Fibroblast of skin of left biceps (primary cell): Measurements from ENCODE around the gene ZNF787.
A peak's percentile ranks its signal among the peaks of the same experiment; 100 is the strongest.
"Not testable (repeated sequence)": the region's sequence is repeated elsewhere in the genome, so short reads cannot be mapped to it uniquely, and the experiment has no call there.

Source experiments
- DNase-seq, 2 experiments: peaks; one replicate each; pipeline ENCODE4 v3.0.0-alpha.2; 2013; ENCODE audit warnings: low read depth in 2 of 2

The ZNF787 gene

GRCh38 chr19:56121180-56122167 lies at the start of gene ZNF787:
Gene ZNF787 (minus strand): TSS chr19:56121295. CDS start chr19:56103217, 18,078 bp downstream.
- peak; percentile 96 to 97 for DNase-seq

DNA sequence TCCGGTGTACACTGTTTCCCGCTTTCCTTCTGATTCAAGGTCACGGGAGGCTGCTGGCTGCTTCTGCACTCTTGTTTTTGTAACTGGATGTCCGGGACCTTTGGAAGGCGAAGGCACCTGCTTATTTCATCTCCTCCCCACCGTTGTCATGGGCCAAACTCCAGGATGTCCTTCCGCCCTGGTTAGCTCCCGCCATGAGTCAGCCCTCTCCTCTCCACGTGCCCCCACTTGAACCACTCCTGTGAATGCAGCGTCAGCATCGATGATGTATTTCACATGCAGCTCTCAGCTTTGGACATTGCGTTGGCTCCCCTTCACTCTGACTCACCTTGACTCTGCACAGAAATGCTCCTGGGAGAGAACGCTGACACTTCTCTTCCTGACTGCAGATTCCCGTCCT lies 49.2 kb upstream of the ZNF787 start:
- DNase-seq = no peak

DNA sequence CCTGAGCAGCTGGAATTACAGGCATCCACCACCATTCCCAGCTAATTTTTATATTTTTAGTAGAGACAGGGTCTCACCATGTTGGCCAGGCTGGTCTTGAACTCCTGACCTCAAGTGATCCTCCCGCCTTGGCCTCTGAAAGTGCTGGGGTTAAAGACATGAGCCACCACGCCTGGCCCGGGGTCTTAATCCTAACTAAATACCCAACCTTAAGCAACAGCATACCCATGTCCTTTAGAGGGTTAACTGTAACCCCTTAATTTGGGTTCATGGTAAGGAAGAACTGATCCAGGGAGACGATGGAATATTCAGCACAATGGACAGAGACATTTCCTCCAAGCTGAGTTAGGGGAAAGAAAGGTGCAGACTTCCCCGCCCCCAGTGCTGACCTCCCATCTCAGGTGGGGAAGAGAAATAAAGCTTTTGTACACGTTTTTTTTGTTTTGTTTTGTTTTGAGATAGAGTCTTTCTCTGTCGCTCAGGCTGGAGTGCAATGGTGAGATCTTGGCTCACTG lies 46.0 kb upstream of the ZNF787 start:
- no peak for DNase-seq

DNA sequence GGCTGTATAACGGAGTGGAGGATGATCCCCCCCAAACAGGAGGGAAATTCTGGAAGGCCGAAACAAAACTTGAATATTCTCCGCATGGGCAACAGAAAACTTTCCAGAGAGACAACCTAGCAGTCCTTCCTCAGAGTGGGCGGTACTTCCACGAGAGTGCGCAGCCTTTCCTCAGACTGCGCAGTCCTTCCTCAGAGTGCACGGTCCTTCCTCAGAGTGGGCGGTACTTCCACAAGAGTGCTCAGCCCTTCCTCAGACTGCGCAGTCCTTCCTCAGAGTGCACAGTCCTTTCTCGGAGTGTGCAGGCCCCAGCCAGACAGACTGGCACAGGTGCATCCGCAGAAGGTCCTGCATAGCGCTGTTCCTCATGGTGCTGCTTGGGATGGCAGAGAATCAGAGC lies 42.0 kb upstream of the ZNF787 start:
- DNase-seq = no peak

GRCh38 chr19:56162258-56162657 lies 41.2 kb upstream of the ZNF787 start:
- DNase-seq = no peak

- DNase-seq = no peak
Measured at GRCh38 chr19:56161534-56161933, 40.4 kb upstream of the ZNF787 start.

GRCh38 chr19:56159622-56160271 lies 38.7 kb upstream of the ZNF787 start:
- DNase-seq = no peak

GRCh38 chr19:56159009-56159559 lies 38.0 kb upstream of the ZNF787 start:
- no peak for DNase-seq

- DNase-seq = no peak
Measured at GRCh38 chr19:56158170-56158757, 37.2 kb upstream of the ZNF787 start.

DNA sequence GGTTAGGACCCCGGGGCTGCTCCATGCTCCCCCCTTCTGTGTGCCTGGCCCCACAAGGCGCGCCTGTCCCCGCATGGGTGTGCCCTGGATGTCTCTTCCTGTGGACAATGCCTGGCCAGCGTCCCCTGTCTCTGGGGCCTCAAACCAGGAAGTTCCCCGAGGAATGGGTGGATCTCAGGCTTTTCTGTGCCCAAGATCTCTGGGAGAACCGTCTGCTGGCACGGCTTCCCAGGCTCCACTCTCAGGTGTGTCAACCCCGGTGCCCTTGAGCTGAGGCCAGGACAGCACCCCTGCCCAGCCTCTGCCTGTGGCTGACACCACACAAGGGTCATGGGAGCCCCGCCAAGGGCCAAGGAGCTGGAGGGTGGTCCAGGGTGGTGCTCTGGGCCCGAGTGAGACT lies 35.7 kb upstream of the ZNF787 start:
- DNase-seq = no peak

DNA sequence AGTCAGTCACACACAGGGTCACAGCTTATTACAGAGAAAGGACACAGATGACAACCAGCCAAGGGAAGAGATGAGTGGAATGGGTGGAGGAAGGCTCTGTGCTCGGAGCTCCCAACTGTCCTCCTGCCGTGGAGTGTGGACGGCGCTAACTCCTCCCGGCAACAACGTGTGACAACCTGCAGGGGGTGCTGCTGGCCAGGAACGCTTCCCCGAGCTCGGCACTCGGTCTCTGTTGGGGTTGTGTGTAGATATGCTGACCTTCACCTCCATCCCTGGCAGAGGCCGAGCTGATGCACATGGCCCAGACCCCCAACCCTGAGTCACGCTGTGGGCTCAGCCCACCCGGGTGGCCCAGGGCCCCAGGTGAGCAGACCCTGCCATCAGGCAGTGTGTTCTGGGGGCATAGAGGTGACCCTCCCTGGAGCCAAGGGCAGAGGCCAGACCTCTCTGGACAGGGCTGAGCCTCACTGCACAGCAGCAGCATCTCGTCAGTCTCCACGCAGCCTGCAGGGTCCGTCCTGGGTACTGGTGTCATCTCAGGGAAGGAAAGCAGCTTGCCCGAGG lies 34.1 kb upstream of the ZNF787 start:
- no peak for DNase-seq

DNA sequence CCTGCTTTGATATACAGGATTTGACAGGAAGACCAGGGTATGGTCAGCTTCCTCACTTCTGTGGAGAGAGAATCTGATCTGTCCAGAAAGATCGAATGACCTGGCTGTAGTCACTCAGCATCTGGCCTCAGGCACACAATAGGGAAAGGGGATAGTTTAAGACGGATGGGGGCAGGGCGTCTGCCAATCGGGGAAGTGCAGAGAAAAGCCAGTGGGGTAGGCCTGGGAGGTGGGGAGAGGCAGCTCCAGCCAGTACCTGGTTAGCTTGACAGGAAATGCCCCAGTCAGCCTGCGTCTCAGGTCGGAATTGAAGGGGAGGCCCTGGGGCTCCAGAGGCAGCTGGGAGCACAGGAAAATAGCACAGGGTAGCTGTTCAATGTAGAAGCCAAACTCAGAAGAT lies 32.4 kb upstream of the ZNF787 start:
- DNase-seq = no peak

DNA sequence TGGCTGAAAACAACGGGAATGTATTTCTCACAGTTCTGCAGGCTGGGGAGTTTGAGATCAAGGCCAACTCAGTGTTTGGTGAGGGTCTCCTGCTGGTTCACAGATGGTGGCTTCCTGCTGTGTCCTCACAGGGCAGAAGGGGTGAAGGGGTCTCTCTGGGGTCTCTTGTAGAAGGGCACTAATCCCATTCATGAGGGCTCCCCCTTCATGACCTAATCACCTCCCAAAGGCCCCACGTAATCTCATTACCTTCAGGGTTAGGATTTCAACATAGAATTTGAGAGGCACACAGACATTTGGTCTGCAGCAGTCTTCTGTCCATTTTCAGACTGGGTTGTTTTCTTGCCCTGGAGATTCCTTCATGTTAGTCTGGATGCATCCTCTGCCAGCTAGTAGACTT lies 31.5 kb upstream of the ZNF787 start:
- DNase-seq = no peak

GRCh38 chr19:56150358-56150757 lies 29.3 kb upstream of the ZNF787 start:
- no peak for DNase-seq

- DNase-seq = no peak
Measured at GRCh38 chr19:56149656-56150038, 28.6 kb upstream of the ZNF787 start.

DNA sequence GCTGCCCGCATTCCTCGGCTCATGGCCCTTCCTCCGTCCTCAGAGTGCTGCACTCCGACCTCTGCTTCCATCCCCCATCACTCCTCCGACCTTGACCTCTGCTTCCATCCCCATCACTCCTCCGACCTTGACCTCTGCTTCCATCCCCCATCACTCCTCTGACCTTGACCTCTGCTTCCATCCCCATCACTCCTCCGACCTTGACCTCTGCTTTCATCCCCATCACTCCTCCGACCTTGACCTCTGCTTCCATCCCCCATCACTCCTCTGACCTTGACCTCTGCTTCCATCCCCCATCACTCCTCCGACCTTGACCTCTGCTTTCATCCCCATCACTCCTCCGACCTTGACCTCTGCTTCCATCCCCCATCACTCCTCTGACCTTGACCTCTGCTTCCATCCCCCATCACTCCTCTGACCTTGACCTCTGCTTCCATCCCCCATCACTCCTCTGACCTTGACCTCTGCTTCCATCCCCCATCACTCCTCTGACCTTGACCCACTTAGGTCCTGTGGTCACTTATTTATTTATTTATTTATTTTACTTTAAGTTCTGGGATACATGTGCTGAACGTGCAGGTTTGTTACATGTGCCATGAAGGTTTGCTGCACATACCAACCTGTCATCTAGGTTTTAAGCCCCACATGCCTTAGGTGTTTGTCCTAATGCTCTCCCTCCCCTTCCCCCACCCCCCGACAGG lies 28.0 kb upstream of the ZNF787 start:
- DNase-seq = not testable (repeated sequence)

- DNase-seq = no peak
Measured at GRCh38 chr19:56148096-56148495, 27.0 kb upstream of the ZNF787 start.

- no peak for DNase-seq
Measured at GRCh38 chr19:56147307-56147706, 26.2 kb upstream of the ZNF787 start.

DNA sequence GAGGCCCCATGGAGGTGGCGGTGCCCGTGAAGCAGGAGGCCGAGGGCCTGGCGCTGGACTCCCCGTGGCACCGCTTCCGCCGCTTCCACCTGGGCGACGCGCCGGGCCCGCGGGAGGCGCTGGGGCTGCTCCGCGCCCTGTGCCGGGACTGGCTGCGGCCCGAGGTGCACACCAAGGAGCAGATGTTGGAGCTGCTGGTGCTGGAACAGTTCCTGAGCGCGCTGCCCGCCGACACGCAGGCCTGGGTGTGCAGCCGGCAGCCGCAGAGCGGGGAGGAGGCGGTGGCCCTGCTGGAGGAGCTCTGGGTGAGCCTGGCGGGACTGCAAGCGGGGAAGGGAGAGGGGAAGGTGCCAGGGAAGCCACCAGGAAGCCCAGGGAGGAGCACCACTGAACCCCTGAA lies 25.8 kb upstream of the ZNF787 start:
- no peak for DNase-seq

- DNase-seq = no peak
Measured at GRCh38 chr19:56145698-56146097, 24.6 kb upstream of the ZNF787 start.

DNA sequence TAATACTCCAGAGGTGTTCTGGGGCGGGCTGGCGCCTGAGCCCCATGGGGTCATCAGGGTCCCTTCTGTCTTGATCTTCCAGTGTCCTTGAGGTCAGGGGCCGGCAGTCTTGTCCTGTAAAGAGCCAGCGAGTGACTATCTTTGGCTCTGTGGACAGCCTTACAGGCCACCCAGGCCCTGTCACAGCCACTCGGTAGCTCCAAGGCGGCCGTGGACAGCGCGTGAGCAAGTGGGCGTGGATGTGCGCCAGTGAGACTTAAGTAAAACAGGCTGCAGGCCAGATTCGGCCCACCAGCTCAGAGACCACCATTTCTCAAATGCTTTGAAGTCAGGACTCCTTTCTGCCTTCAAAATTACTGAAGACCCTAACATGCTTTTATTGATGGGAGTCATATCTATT lies 23.7 kb upstream of the ZNF787 start:
- no peak for DNase-seq
